Mesenchymal stem cell (in vitro differentiated cells and primary cell): ENCODE data around the gene SCAF1.

Source experiments
- DNase-seq: peaks from one replicate; pipeline ENCODE4 v3.0.0-alpha.2; 2013
- H2AFZ ChIP-seq: one replicate; pipeline ENCODE4 v1.6.1; 2013; ENCODE audit warnings: low read depth, mild to moderate bottlenecking, control low read depth, inconsistent platforms, low read length, moderate library complexity
- H2AK5ac ChIP-seq: 2 replicates; pipeline ENCODE4 v1.6.1; 2013; ENCODE audit warnings: low read length, moderate library complexity, mild to moderate bottlenecking, inconsistent platforms; ENCODE audit not compliant: severe bottlenecking
- H2BK120ac ChIP-seq: one replicate; pipeline ENCODE4 v1.6.1; 2013; ENCODE audit warnings: low read depth, mild to moderate bottlenecking, inconsistent platforms, low read length, moderate library complexity
- H2BK12ac ChIP-seq, 2 experiments: one replicate each; pipeline ENCODE4 v1.6.1; 2013; ENCODE audit warnings: inconsistent platforms in 2 of 2, low read length in 2 of 2, mild to moderate bottlenecking in 2 of 2, moderate library complexity in 2 of 2, control low read depth in 1 of 2
- H2BK15ac ChIP-seq: one replicate; pipeline ENCODE4 v1.6.1; 2013; ENCODE audit warnings: mild to moderate bottlenecking, low read depth, inconsistent platforms; ENCODE audit not compliant: poor library complexity, severe bottlenecking
- H2BK5ac ChIP-seq: 2 replicates; pipeline ENCODE4 v1.6.1; 2013; ENCODE audit warnings: low read depth, mild to moderate bottlenecking, low read length, control low read depth, inconsistent platforms; ENCODE audit not compliant: poor library complexity, severe bottlenecking
- H3K14ac ChIP-seq, 2 experiments: one replicate each; pipeline ENCODE4 v1.6.1; 2013; ENCODE audit warnings: inconsistent platforms in 2 of 2, low read length in 2 of 2, control low read depth in 1 of 2, mild to moderate bottlenecking in 1 of 2, moderate library complexity in 1 of 2
- H3K18ac ChIP-seq, 2 experiments: one replicate each; pipeline ENCODE4 v1.6.1; 2013; ENCODE audit warnings: inconsistent platforms in 2 of 2, low read length in 2 of 2, control low read depth in 1 of 2, low read depth in 1 of 2, mild to moderate bottlenecking in 1 of 2
- H3K23ac ChIP-seq, 2 experiments: one replicate each; pipeline ENCODE4 v1.6.1; 2013; ENCODE audit warnings: inconsistent platforms in 2 of 2, low read length in 2 of 2, mild to moderate bottlenecking in 2 of 2, moderate library complexity in 2 of 2, control low read depth in 1 of 2
- H3K27ac ChIP-seq: 2 replicates; pipeline ENCODE4 v1.5.1; 2013; ENCODE audit warnings: mild to moderate bottlenecking, moderate library complexity, low read length, control low read depth, inconsistent platforms; ENCODE audit not compliant: poor library complexity, severe bottlenecking
- H3K27me3 ChIP-seq, 2 experiments: 2 replicates each; pipeline versions ENCODE4 v1.6.1 to v1.7.0; 2013; ENCODE audit warnings: low read length in 2 of 2, mild to moderate bottlenecking in 2 of 2, moderate library complexity in 2 of 2, control low read depth in 1 of 2, inconsistent platforms in 1 of 2; ENCODE audit not compliant: control insufficient read depth in 1 of 2, insufficient read depth in 1 of 2
- H3K36me3 ChIP-seq, 2 experiments: 2 replicates each; pipeline versions ENCODE4 v1.6.1 to v1.7.0; 2013; ENCODE audit warnings: low read length in 2 of 2, control low read depth in 1 of 2, inconsistent platforms in 1 of 2, low read depth in 1 of 2, mild to moderate bottlenecking in 1 of 2; ENCODE audit not compliant: insufficient read depth in 2 of 2, control insufficient read depth in 1 of 2
- H3K4ac ChIP-seq, 2 experiments: one replicate each; pipeline ENCODE4 v1.6.1; 2013; ENCODE audit warnings: inconsistent platforms in 2 of 2, low read length in 2 of 2, mild to moderate bottlenecking in 2 of 2, moderate library complexity in 2 of 2, control low read depth in 1 of 2, low read depth in 1 of 2
- H3K4me1 ChIP-seq: 2 replicates; pipeline ENCODE4 v1.6.1; 2013; ENCODE audit warnings: low read depth, low read length, control low read depth; ENCODE audit not compliant: control insufficient read depth, insufficient read depth
- H3K4me2 ChIP-seq: 2 replicates; pipeline ENCODE4 v1.6.1; 2013; ENCODE audit warnings: low read length, mild to moderate bottlenecking, inconsistent platforms; ENCODE audit not compliant: poor library complexity, severe bottlenecking
- H3K4me3 ChIP-seq, 2 experiments: 2 replicates each; pipeline versions ENCODE4 v1.5.1 to v1.7.0; 2013; ENCODE audit warnings: low read length in 2 of 2, mild to moderate bottlenecking in 2 of 2, control low read depth in 1 of 2, low read depth in 1 of 2; ENCODE audit not compliant: insufficient read depth in 1 of 2
- H3K79me1 ChIP-seq: replicated peaks from 2 replicates; pipeline ENCODE4 v1.6.1; 2013; ENCODE audit warnings: mild to moderate bottlenecking, control low read depth, low read length, inconsistent platforms; ENCODE audit not compliant: poor library complexity, severe bottlenecking
- H3K9ac ChIP-seq: 2 replicates; pipeline ENCODE4 v1.7.0; 2013; ENCODE audit warnings: mild to moderate bottlenecking, low read length, moderate library complexity
- H3K9me3 ChIP-seq: 2 replicates; pipeline ENCODE4 v1.7.0; 2013; ENCODE audit warnings: mild to moderate bottlenecking, low read length; ENCODE audit not compliant: control insufficient read depth
- H4K8ac ChIP-seq: one replicate; pipeline ENCODE4 v1.6.1; 2013; ENCODE audit warnings: inconsistent platforms, mild to moderate bottlenecking, low read length, moderate library complexity
- H4K91ac ChIP-seq: one replicate; pipeline ENCODE4 v1.6.1; 2013; ENCODE audit warnings: mild to moderate bottlenecking, low read length, inconsistent platforms
- WGBS: methylation state at CpG from one replicate; pipeline ENCODE4 v1.1.7; 2013; ENCODE audit warnings: mixed read lengths; 5-methylcytosine and 5-hydroxymethylcytosine counted together

Gene SCAF1

GRCh38 chr19:49689133-49690078 is 47.4 kb downstream of the SCAF1 start, which contains the start of gene ADM5:
Gene ADM5, plus strand, starts transcription at chr19:49689594. Its CDS starts 244 bp downstream, at chr19:49689838.
- Histone ChIP-seq H3K9me3 (no peaks in the 10 kb centered on the region), H3K4me2 (peak within 1 kb of the TSS; percentile 78), H4K91ac (no peak within 1 kb of the TSS), H4K8ac (no peak within 1 kb of the TSS), H2AK5ac (no peak within 1 kb of the TSS), H3K9ac (peak within 1 kb of the TSS; percentile 84), H3K79me1 (peaks cover 19% of the 10 kb centered on the region), H2BK15ac (peak within 1 kb of the TSS; percentile 53), H2BK120ac (no peak within 1 kb of the TSS), H3K4me3 (peak within 1 kb of the TSS in 1 of 2 experiments; percentile 91), H3K4ac (peak within 1 kb of the TSS; percentile 9 to 19), H3K27me3 (no peaks in the 10 kb centered on the region), H3K18ac (peak within 1 kb of the TSS in 1 of 2 experiments; percentile 26), H3K27ac (no peak within 1 kb of the TSS), H3K4me1 (peaks cover 21% of the 10 kb centered on the region), H3K23ac (no peak within 1 kb of the TSS), H3K36me3 (peaks cover 30 to 50% of the 10 kb centered on the region in 2 experiments), H2BK5ac (no peak within 1 kb of the TSS), H3K14ac (no peak within 1 kb of the TSS), H2BK12ac (peak within 1 kb of the TSS in 1 of 2 experiments; percentile 60), H2AFZ (no peak within 1 kb of the TSS)
- WGBS, result 53% methylated on average over 54 of the region's 54 CpGs
- no peak for DNase-seq

- WGBS, result 30% methylated on average over 31 of the region's 39 CpGs
Measured at GRCh38 chr19:49690079-49690655, 48.2 kb downstream of the SCAF1 start.

GRCh38 chr19:49690656-49691242 is 48.7 kb downstream of the SCAF1 start, which contains the start of gene CPT1C:
Gene CPT1C, plus strand, starts transcription at chr19:49691116. Its CDS starts 1,137 bp downstream, at chr19:49692253.
- Histone ChIP-seq H3K36me3 (peaks cover 17 to 37% of the 10 kb centered on the region in 2 experiments), H2BK12ac (peak within 1 kb of the TSS in 1 of 2 experiments; percentile 60), H2AK5ac (no peak within 1 kb of the TSS), H3K79me1 (peaks cover 15% of the 10 kb centered on the region), H3K23ac (no peak within 1 kb of the TSS), H3K4me3 (peak within 1 kb of the TSS; percentile 51 to 91), H4K8ac (peak within 1 kb of the TSS; percentile 78), H3K18ac (peak within 1 kb of the TSS; percentile 26 to 48), H3K9ac (peak within 1 kb of the TSS; percentile 84), H3K4me2 (peak within 1 kb of the TSS; percentile 78), H3K27ac (no peak within 1 kb of the TSS), H2BK15ac (peak within 1 kb of the TSS; percentile 53), H3K9me3 (no peaks in the 10 kb centered on the region), H2BK120ac (no peak within 1 kb of the TSS), H2BK5ac (no peak within 1 kb of the TSS), H3K14ac (peak within 1 kb of the TSS in 1 of 2 experiments; percentile 37), H3K4me1 (peaks cover 21% of the 10 kb centered on the region), H3K4ac (peak within 1 kb of the TSS; percentile 19 to 86), H3K27me3 (no peaks in the 10 kb centered on the region), H2AFZ (peak within 1 kb of the TSS; percentile 29), H4K91ac (no peak within 1 kb of the TSS)
- 6% methylated on average over 38 of the region's 38 CpGs for WGBS
- peak; percentile 85 for DNase-seq

More at GRCh38 chr19:49690079-49690655, 48.2 kb downstream of the SCAF1 start:
- peak overlapping the region; percentile 78 for H3K4me2 ChIP-seq
- peaks cover 21% of the 10 kb centered on the region for H3K4me1 ChIP-seq
- no peak overlapping the region for H2BK120ac ChIP-seq
- peak overlapping the region; percentile 78 for H4K8ac ChIP-seq
- no peaks in the 10 kb centered on the region for H3K9me3 ChIP-seq
- peak; percentile 22 for DNase-seq
- peak overlapping the region; percentile 53 for H2BK15ac ChIP-seq
- H2AFZ ChIP-seq, result peak overlapping the region; percentile 20
- no peaks in the 10 kb centered on the region for H3K27me3 ChIP-seq
- no peak overlapping the region for H2BK5ac ChIP-seq
- no peak overlapping the region for H2AK5ac ChIP-seq
- no peak overlapping the region for H3K27ac ChIP-seq
- peak overlapping the region; percentile 41 to 91 for H3K4me3 ChIP-seq
- no peak overlapping the region for H3K14ac ChIP-seq
- H4K91ac ChIP-seq, result no peak overlapping the region
- H3K36me3 ChIP-seq, result peaks cover 23 to 43% of the 10 kb centered on the region in 2 experiments
- H3K79me1 ChIP-seq, result peaks cover 19% of the 10 kb centered on the region
- H3K18ac ChIP-seq, result peak overlapping the region; percentile 26
- peak overlapping the region; percentile 9 to 19 for H3K4ac ChIP-seq
- no peak overlapping the region for H3K23ac ChIP-seq
- H2BK12ac ChIP-seq, result peak overlapping the region in 1 of 2 experiments; percentile 60
- H3K9ac ChIP-seq, result peak overlapping the region; percentile 84
